HG03460 (cell line): ENCODE results near the gene ALDH1B1.
A peak's percentile ranks its signal among the peaks of the same experiment; 100 is the strongest.

Experiments
- ATAC-seq: cut with Tn5 transposase; IDR thresholded peaks from one replicate; pipeline ENCODE4 v1.9.1; 2021; ENCODE audit not compliant: unreplicated experiment

The ALDH1B1 gene

DNA sequence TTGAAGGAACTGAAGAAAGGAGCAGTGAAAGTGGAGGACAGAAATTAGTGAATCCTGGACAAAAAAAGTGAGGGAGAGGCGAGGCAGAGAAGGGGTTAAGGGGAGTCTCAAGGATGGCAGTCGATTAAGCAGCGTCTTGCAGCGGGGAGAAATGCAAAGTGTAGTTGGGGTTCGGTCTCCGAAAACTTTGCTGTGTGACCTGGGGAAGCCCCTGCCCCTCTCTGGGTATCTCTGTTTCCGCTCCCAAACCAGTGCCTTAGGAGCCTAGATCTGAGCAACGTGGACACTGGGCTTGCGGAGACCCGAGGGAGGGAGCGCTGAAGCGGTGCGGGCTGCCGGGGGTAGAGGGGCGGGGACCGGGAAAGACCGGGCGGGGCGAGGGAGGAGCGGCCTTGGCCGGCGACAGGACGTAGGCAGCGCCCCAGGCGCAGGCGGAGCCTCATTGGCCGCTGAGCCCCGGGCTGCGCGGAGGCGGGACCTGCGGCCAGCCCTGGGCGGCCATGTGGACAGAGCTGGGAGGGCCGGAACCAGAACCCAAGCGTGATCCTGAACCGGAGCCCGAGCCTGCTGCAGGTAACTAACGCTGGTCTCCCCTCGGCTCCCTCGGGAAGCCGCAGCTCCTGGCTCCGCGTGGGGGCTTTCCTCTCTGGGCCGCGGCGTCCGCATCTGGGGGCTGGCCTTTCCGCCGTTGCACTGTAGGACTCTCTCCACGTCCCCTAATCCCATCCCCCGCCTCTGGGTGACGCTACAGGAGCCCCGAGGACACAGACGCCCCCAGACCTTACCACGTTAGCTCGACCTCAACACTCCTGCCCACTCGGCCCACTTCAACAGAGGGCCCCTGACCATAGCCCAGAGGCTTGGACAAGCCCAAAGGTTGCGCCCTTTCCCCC lies at the start of gene ALDH1B1:
TSS of gene ALDH1B1 (plus strand) at position 468 of the 893 bp plus-strand sequence. CDS start 3,047 bp downstream, outside the sequence.
- ATAC-seq, result peak; percentile 97

GRCh38 chr9:38343037-38343436 lies 49.5 kb upstream of the ALDH1B1 start:
- no peak for ATAC-seq

GRCh38 chr9:38343552-38343951 lies 49.0 kb upstream of the ALDH1B1 start:
- ATAC-seq, result no peak

DNA sequence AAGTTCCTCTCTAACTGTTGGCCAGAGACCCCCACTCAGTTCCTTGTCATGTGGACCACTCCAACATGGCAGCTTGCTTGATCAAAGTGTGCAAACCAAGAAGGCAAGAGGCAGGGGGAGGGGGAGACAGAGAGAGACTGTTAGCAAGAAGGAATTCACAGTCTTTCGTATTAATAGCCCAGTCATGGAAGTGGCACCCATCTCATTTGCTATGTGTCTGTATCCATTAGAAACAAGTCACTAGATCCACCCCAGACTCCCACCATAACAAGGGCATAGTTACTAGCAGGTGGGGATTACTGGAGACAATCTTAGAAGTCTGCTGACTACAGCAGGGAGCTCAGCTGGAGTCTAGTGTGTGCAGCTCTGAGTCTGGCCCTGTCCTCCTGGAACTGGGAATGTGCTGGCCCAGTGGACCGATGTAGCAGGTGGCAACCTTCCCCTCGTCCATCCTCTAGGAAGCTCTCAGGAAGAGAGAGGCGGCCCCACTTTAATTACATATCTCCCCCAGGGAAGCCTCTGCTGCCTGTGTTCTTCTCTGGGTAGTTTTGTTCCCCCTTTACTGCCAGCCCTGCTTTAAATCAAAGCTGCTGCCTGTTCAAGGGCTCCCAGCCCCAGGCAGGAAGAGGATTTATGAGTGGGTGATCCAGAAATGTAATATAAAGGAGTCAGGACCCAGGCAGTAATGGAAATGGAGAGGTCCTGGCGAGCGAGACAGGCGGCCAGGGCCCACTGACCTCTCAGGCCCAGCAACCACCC lies 47.8 kb upstream of the ALDH1B1 start:
- ATAC-seq, result no peak

DNA sequence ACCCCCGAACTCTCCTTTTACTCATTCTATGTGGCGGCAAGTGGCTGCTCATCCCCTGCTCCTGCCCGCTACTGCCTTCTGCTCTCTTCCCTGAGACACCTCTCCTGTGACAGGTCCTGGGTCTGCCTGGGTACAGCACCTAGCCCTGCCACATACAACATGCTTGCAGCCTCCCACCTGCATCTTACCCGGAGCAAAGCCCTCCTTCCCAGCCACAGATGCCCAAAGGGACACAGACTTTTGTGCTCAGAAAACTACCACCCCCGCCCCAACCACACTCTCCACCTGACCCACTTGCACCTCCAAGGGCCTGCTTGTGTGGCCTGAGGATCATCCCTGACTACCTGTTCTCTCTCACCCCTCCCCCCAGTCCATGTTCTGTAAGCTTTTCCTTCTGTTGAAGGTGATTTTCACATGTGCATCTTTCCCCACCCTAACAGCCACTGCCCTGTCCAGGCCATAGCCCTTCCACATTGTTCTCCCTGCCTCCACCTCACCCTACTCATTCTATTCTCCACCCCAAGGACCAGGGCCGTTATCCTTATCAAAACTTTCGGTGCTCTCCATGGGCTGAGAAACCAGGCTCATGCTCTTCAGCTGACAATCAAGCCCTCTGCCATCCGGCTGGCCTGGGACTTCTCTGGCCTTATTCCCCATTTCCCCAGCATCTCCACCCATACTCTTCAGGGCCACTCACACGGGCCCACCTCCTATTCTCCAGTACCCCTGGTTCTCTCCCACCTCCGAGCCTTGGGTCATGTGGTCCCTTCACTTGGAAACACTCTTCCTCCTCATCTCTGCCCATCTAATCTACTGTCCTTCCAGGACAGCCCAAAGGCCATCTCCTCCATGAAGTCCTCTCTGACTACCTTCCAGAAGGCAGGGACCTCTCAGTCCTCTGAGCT lies 46.4 kb upstream of the ALDH1B1 start:
- ATAC-seq, result no peak

- no peak for ATAC-seq
These were observed 45.7 kb upstream of the ALDH1B1 start for GRCh38 chr9:38346811-38347210.

DNA sequence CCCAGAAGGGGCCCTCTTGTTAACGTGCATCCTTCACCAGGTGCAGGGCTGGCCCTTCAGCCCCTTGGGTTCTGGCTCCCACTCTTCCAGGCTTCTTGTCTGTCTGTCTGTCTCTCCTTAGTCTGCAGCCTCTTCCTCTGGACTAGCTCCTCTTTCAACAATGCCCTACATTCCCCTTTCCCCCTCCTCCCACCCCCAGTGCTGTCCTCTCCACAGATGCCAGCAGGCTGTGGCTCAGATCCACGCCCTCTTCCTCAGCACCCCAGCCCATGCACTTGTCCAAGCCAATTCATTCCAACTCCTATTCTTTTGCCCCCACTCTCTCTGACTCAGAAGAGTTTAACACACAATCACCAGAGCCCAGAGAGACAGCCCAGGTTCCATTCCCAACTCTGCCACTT lies 45.2 kb upstream of the ALDH1B1 start:
- ATAC-seq, result no peak

GRCh38 chr9:38347946-38348345 lies 44.6 kb upstream of the ALDH1B1 start:
- no peak for ATAC-seq

DNA sequence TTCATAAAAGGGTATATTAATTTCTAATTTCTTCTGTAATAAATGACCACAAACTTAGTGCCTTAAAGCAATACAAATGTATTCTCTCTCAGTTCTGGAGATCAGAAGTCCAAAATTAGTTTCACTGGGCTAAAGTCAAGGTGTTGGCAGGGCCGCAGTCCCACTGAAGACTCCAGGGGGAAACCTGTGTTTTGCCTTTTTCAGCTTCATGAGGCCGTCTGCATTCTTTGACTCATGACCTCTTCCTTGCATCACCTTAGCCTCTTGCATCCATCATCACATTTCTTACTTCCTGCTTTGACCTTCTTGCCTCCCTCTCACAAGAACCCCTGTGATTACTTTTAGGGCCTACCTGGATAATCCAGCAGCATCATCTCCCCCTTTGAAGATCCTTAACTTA lies 42.0 kb upstream of the ALDH1B1 start:
- no peak for ATAC-seq

GRCh38 chr9:38352530-38353328 lies 39.8 kb upstream of the ALDH1B1 start:
- no peak for ATAC-seq

DNA sequence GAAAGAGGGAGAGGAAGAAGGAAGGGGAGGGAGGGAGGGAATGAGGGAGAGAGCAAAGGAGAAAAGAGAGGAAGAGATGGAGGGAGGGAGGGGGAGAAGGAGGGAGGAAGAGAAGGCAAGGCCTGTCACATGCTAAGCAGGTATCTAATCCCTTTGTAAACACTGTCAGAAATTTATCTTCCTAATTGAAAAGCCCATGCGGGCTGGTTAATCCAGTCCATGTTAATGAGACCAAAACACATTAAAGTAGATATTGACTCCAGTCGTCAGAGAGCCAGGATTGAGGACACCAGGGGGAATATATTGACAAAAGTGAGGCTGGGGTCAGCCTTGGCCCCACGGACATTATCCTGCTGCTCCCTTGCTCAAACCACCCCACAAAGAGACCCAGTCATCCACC lies 37.4 kb upstream of the ALDH1B1 start:
- no peak for ATAC-seq

- ATAC-seq, result no peak
These were observed 36.9 kb upstream of the ALDH1B1 start for GRCh38 chr9:38355517-38356120.

DNA sequence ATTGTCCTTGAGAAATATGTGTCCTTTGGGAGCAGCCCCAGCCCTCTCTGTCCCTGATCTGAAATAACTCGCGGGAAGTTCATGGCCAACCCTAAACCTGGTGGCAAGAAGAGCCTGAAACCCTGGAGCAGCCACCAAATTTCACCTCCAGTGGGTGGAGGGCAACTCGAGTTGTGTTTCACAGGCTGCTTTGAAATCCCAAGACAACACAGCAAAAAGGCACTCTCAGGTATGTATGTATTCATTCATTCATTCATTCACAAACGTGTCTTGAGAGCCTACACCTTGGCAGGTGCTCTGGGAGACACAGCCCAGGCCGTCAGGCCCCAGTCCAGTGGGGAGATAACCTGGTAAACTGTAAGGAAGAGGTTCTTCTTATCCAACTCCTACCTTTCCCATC lies 35.7 kb upstream of the ALDH1B1 start:
- ATAC-seq, result no peak

DNA sequence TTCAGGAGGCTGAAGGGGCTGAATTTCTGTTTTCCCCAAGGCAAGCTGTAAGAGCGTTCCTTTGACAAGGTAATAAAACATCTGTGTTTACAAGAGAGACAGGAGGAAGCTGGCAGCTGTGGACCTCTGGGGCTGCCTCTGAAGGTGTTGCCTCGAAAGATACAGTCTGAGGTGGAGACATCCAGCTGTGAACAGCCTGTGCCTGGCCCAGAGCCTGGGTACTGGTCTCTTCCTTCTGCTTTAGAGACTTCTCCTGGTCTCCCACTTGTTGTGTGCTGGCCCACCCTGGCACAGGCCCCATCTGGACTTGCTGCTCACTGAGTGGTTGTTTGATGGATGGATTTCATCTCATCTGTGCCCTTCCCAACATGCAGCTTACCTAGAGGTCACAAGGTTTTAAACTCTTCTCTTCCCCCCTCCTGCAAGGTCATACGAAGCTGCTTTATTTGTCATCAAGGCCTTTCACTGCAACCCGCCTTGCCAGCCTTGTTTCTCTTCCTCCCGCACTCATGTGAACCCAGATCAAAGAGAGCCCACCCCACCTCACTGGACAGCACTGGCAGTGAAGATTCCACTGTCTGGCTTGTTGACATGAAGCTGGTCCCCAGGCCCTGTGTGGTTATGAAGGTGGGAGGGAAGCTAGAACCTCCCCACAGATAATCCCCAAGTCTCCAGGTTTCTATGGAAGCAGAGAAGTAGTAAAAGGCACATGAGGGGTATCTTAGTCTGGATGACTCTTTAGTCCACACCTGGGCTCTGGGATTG lies 35.0 kb upstream of the ALDH1B1 start:
- no peak for ATAC-seq

GRCh38 chr9:38358390-38359296 lies 33.9 kb upstream of the ALDH1B1 start:
- no peak for ATAC-seq

DNA sequence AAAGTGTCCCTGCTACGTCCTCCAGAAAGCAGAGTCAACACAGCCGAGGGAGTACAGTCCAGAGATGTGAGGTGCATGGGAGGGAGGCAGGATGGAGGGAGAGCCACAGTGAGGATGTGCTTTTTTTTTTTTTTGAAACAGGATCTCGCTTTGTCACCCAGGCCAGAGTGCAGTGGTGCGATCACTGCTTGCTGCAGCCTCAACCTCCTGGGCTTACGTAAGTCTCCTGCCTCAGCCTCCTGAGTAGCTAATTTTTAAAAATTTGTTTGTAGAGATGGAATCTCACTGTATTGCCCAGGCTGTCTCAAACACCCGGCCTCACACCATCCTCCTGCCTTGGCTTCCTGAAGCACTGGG lies 33.2 kb upstream of the ALDH1B1 start:
- no peak for ATAC-seq

DNA sequence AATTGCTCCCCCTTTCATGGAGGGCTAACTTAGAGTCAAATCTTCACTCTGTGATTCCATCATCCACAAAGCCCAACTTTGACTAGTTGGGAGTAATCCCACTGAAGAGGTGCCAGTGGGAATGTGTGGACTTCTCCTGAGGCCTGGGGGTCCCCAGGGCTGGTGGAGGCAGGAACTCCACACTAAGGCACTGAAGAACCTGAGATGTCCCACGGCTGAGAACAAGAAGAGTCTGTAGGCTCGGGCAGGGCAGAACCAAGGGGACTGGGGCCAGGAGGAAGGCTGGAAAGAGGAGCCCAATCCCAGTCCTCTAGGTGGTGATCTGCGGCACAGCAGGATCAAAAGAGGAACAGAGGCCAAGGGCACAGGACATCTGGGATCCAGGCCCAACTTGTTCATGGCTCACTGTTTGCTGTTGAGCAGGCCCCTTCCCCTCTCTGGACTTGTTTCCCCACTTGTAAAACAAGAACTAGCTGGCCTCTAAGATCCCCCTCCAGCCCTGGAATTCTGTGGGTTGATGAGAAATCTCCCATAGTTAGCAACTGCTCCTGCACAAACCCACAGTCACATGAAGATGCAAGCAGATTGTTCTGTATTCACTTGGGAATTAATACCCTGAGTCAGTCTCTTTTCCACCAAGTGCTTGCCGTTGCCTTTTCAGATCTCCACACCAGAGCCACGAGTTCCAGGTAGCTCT lies 32.7 kb upstream of the ALDH1B1 start:
- ATAC-seq, result no peak
